Dendritic cell treated with granulocyte-macrophage colony-stimulating factor and Interleukin-4, amounts not matched to agents 40 ng/mL and 50 ng/mL, for 4 days (primary cell): ENCODE data around the gene GALNT10.

ENCODE experiments used
- H3K27ac Mint-ChIP-seq: one replicate; pipeline ENCODE4 v1.8.0; 2022; ENCODE audit warnings: mild to moderate bottlenecking, mixed read lengths
- H3K27me3 Mint-ChIP-seq: one replicate; pipeline ENCODE4 v1.8.0; 2022; ENCODE audit warnings: mild to moderate bottlenecking, mixed read lengths
- H3K36me3 Mint-ChIP-seq: one replicate; pipeline ENCODE4 v1.8.0; 2022; ENCODE audit warnings: low read depth, mixed read lengths
- H3K4me1 Mint-ChIP-seq: one replicate; pipeline ENCODE4 v1.8.0; 2022; ENCODE audit warnings: low read depth, mixed read lengths
- H3K4me3 Mint-ChIP-seq: one replicate; pipeline ENCODE4 v1.8.0; 2022; ENCODE audit warnings: mild to moderate bottlenecking, moderate library complexity, mixed read lengths
- H3K9me3 Mint-ChIP-seq: one replicate; pipeline ENCODE4 v1.8.0; 2022; ENCODE audit warnings: mixed read lengths
- intact Hi-C: fragments of 100-400 bp; cut with micrococcal nuclease; formaldehyde crosslinking; loops from one replicate; pipeline ENCODE4 v1.15.0; 2022

The GALNT10 gene

GRCh38 chr5:154393850-154394249, 203.3 kb downstream of the GALNT10 start:
- peaks cover 65% of the 10 kb centered on the region for H3K36me3 Mint-ChIP-seq
- H3K27ac Mint-ChIP-seq, result no peak overlapping the region
- intact Hi-C loops, result no loop called here
- no peaks in the 10 kb centered on the region for H3K27me3 Mint-ChIP-seq
- no peaks in the 10 kb centered on the region for H3K9me3 Mint-ChIP-seq
- no peak overlapping the region for H3K4me3 Mint-ChIP-seq
- no peaks in the 10 kb centered on the region for H3K4me1 Mint-ChIP-seq

- Mint-ChIP-seq H3K27me3 (no peaks in the 10 kb centered on the region), H3K27ac (no peak overlapping the region), H3K9me3 (no peaks in the 10 kb centered on the region), H3K36me3 (peaks cover 69% of the 10 kb centered on the region), H3K4me3 (no peak overlapping the region), H3K4me1 (no peaks in the 10 kb centered on the region)
- intact Hi-C loops, result no loop called here
Measured at GRCh38 chr5:154394307-154394706, 203.8 kb downstream of the GALNT10 start.

- Mint-ChIP-seq H3K27me3 (no peaks in the 10 kb centered on the region), H3K36me3 (peaks cover 58% of the 10 kb centered on the region), H3K4me1 (no peaks in the 10 kb centered on the region), H3K9me3 (no peaks in the 10 kb centered on the region), H3K4me3 (no peak overlapping the region), H3K27ac (no peak overlapping the region)
- intact Hi-C loops, result no loop called here
Measured at GRCh38 chr5:154395407-154396106, 205.0 kb downstream of the GALNT10 start.

DNA sequence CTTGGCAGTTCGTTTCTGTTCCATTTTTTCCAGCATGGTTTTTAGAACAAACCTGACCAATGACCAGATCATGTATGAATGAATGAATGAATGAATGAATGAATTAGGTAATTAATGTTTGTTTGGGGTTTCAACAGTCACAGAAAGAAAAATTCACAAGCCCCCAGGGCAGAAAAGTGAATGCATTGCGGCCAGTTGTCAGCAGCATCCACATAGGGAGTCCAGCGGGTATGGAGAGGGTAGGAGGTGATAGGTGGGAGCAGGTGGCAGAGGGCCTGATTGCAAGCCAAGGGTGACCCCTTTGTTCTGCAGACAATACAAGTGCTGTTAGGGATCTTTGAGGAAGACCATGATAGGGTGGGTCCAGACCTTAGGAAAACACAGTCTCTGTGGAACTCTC, 205.6 kb downstream of the GALNT10 start:
- intact Hi-C loops, result no loop called here
- no peaks in the 10 kb centered on the region for H3K4me1 Mint-ChIP-seq
- H3K36me3 Mint-ChIP-seq, result peaks cover 52% of the 10 kb centered on the region
- no peak overlapping the region for H3K27ac Mint-ChIP-seq
- no peaks in the 10 kb centered on the region for H3K27me3 Mint-ChIP-seq
- H3K4me3 Mint-ChIP-seq, result no peak overlapping the region
- no peaks in the 10 kb centered on the region for H3K9me3 Mint-ChIP-seq

DNA sequence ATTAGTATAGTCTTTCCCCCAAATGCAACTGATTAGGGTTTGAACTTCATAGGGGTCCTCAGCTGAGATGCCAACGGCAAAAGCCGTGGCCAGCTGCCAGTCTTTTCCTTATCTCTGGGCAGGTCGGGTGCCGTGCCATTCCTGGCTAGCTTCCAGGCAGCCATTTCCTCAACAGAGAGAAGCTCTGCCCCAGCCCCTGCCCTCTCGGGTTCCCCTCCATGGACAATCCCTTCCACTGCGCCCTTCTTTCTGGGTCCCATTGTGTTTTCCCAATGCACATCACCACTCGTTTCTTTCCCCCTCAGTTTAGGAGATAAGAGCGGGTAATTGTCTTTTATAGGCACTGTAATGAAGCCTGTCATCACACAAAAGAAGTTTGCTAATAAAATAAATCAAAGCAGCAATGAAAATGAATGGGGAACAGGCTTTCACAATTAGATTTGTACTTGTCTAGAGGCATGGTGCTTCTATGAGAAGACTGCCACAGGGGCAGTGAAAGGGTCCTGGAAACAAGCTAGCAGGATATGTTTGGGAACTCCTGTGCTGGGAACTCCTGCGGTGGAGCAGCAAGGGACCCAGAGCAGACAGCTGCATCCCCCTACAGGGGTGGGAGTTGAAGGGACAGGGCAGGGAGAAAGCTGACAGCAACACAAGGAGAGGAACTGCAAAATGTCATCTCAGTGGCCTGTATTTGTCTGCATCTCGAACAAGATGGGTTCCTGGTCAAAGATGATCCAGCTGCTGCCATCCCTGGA, 207.3 kb downstream of the GALNT10 start:
- Mint-ChIP-seq H3K36me3 (peaks cover 40% of the 10 kb centered on the region), H3K4me1 (no peaks in the 10 kb centered on the region), H3K9me3 (no peaks in the 10 kb centered on the region), H3K4me3 (no peak overlapping the region), H3K27me3 (no peaks in the 10 kb centered on the region), H3K27ac (no peak overlapping the region)
- intact Hi-C loops, result no loop called here

GRCh38 chr5:154400678-154401077, 210.1 kb downstream of the GALNT10 start:
- Mint-ChIP-seq H3K9me3 (no peaks in the 10 kb centered on the region), H3K27me3 (peaks cover 5% of the 10 kb centered on the region), H3K27ac (no peak overlapping the region), H3K4me3 (no peak overlapping the region), H3K36me3 (peaks cover 19% of the 10 kb centered on the region), H3K4me1 (peaks cover 8% of the 10 kb centered on the region)
- intact Hi-C loops, result loop anchor here (10.0 kb wide), 1 partner anchor 206 kb away; the partner anchor contains the start of gene GALNT10

DNA sequence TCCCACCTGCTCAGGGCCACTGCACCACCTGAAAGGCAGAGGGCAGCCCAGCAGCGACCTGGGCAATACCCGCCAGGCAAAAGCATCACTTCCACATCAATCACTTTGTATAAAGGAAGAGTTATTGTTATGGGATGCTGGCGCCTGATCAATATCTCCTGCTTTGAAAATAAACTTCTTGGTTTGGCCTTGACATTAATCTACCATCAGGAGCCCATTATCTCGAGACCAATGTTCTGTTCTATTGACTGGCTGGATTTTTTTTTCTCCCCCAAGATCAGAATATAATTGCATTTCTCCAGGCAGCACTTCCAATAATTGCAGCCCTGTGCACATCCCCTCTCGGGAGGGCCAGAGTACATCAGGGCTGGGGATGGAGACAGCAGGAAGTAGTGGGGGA, 210.8 kb downstream of the GALNT10 start:
- Mint-ChIP-seq H3K27me3 (peaks cover 5% of the 10 kb centered on the region), H3K36me3 (peaks cover 19% of the 10 kb centered on the region), H3K4me1 (peaks cover 8% of the 10 kb centered on the region), H3K27ac (no peak overlapping the region), H3K9me3 (no peaks in the 10 kb centered on the region), H3K4me3 (no peak overlapping the region)
- intact Hi-C loops, result loop anchor here (10.0 kb wide), 1 partner anchor 207 kb away; the partner anchor contains the start of gene GALNT10

- H3K4me3 Mint-ChIP-seq, result no peak overlapping the region
- intact Hi-C loops, result loop anchor here (10.0 kb wide), 1 partner anchor 207 kb away; the partner anchor contains the start of gene GALNT10
- H3K27ac Mint-ChIP-seq, result no peak overlapping the region
- no peaks in the 10 kb centered on the region for H3K9me3 Mint-ChIP-seq
- peaks cover 5% of the 10 kb centered on the region for H3K27me3 Mint-ChIP-seq
- H3K36me3 Mint-ChIP-seq, result peaks cover 19% of the 10 kb centered on the region
- peaks cover 8% of the 10 kb centered on the region for H3K4me1 Mint-ChIP-seq
Measured at GRCh38 chr5:154401931-154402330, 211.4 kb downstream of the GALNT10 start.

DNA sequence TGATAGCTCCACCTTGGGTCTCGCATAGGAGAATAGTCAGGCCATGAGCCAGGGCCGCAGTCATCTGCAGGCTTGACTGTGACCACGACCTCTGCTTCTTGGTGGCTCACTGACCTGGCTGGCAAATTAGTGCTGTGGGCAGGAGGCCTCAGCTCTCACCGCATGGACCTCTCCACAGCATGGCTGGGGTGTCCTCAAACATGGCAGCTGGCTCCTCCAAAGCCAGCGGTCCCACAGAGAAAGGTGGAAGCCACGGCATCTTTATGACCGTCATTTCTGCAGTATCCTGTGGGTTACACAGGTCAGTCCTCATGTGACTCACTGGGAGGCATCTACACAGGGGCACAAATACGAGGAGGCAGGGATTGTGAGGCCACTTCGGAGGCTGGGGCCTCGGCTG, 212.1 kb downstream of the GALNT10 start:
- Mint-ChIP-seq H3K9me3 (no peaks in the 10 kb centered on the region), H3K27ac (no peak overlapping the region), H3K4me3 (no peak overlapping the region), H3K4me1 (peaks cover 8% of the 10 kb centered on the region), H3K27me3 (peaks cover 5% of the 10 kb centered on the region), H3K36me3 (peaks cover 19% of the 10 kb centered on the region)
- intact Hi-C loops, result loop anchor here (10.0 kb wide), 1 partner anchor 208 kb away; the partner anchor contains the start of gene GALNT10

- no peak overlapping the region for H3K4me3 Mint-ChIP-seq
- H3K27me3 Mint-ChIP-seq, result peaks cover 5% of the 10 kb centered on the region
- H3K27ac Mint-ChIP-seq, result no peak overlapping the region
- H3K36me3 Mint-ChIP-seq, result peaks cover 16% of the 10 kb centered on the region
- intact Hi-C loops, result loop anchor here (10.0 kb wide), 1 partner anchor 208 kb away; the partner anchor contains the start of gene GALNT10
- H3K9me3 Mint-ChIP-seq, result no peaks in the 10 kb centered on the region
- peaks cover 8% of the 10 kb centered on the region for H3K4me1 Mint-ChIP-seq
Measured at GRCh38 chr5:154403234-154403633, 212.7 kb downstream of the GALNT10 start.

DNA sequence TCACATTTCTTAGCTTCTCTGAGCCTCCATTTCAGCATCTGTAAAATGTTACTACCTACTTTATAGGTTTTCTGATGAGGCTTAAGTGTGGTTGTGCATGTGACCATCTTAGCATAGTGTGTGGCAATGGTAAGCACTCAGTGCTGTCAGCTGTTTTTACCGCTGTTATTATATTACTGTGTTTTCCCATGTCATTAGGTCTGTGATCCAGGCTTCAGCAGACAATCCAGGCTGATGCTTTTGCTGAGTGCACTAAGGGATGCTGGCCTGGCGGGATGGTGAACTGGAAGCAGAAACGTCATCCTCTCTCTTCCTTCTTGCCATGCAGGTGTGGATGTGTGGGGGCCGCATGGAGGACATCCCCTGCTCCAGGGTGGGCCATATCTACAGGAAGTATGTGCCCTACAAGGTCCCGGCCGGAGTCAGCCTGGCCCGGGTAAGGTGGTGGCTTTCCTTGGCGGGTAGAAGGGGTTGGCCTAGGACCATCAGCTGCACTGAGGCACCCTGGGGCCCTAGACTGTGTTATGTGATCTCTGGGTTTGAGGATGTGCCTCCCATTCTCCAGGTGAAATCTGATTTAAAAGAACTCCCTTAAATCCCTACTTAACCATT, 213.3 kb downstream of the GALNT10 start:
- intact Hi-C loops, result loop anchor here (10.0 kb wide), 1 partner anchor 209 kb away; the partner anchor contains the start of gene GALNT10
- Mint-ChIP-seq H3K4me3 (no peak overlapping the region), H3K27me3 (peaks cover 5% of the 10 kb centered on the region), H3K9me3 (no peaks in the 10 kb centered on the region), H3K36me3 (peaks cover 9% of the 10 kb centered on the region), H3K4me1 (peaks cover 8% of the 10 kb centered on the region), H3K27ac (no peak overlapping the region)

- H3K4me3 Mint-ChIP-seq, result peak overlapping the region; percentile 64
- H3K27ac Mint-ChIP-seq, result no peak overlapping the region
Measured at GRCh38 chr5:154405078-154405792, 214.7 kb downstream of the GALNT10 start.

GRCh38 chr5:154406231-154406630, 215.7 kb downstream of the GALNT10 start:
- intact Hi-C loops, result loop anchor here (5.0 to 10.0 kb wide), 2 partner anchors 211 to 434 kb away; partner anchors contain the start of gene GALNT10
- Mint-ChIP-seq H3K4me1 (peaks cover 8% of the 10 kb centered on the region), H3K36me3 (peaks cover 24% of the 10 kb centered on the region), H3K9me3 (no peaks in the 10 kb centered on the region), H3K27me3 (peaks cover 5% of the 10 kb centered on the region), H3K27ac (no peak overlapping the region), H3K4me3 (no peak overlapping the region)

More at GRCh38 chr5:154405078-154405792, 214.7 kb downstream of the GALNT10 start:
- peaks cover 8% of the 10 kb centered on the region for H3K4me1 Mint-ChIP-seq
- H3K27me3 Mint-ChIP-seq, result peaks cover 5% of the 10 kb centered on the region
- no peaks in the 10 kb centered on the region for H3K9me3 Mint-ChIP-seq
- H3K36me3 Mint-ChIP-seq, result peaks cover 14% of the 10 kb centered on the region
- intact Hi-C loops, result loop anchor here (1.0 to 10.0 kb wide), 3 partner anchors 210 to 433 kb away; partner anchors contain the start of gene GALNT10
